ENCODE data around the gene RABAC1.
"Not testable (repeated sequence)": the region's sequence is repeated elsewhere in the genome, so short reads cannot be mapped to it uniquely, and the experiment has no call there.

The RABAC1 gene

GRCh38 chr19:41957161-41957837 lies 1.8 kb downstream of the RABAC1 start:
- Histone ChIP-seq H3K27ac (ENCODE audit: low read depth, low read length) (no peak overlapping the region), H3K4me1 (ENCODE audit: control insufficient read depth, insufficient read depth, low read length) (peaks cover 2% of the 10 kb centered on the region), H3K36me3 (ENCODE audit: control insufficient read depth, insufficient read depth, low read length) (peaks cover 2% of the 10 kb centered on the region), H3K4me3 (ENCODE audit: low read length) (peak overlapping the region; percentile 52), H3K9ac (ENCODE audit: low read length) (peak overlapping the region; percentile 47), H3K27me3 (ENCODE audit: control insufficient read depth, insufficient read depth, low read length) (no peaks in the 10 kb centered on the region)

GRCh38 chr19:41956621-41957020 lies 2.5 kb downstream of the RABAC1 start:
- peak overlapping the region; percentile 47 for H3K9ac ChIP-seq (ENCODE audit: low read length)

GRCh38 chr19:41955521-41955920 lies 3.6 kb downstream of the RABAC1 start:
- no peaks in the 10 kb centered on the region for H3K27me3 ChIP-seq (ENCODE audit: control insufficient read depth, insufficient read depth, low read length)
- no peak overlapping the region for H3K9ac ChIP-seq (ENCODE audit: low read length)
- no peak overlapping the region for H3K4me3 ChIP-seq (ENCODE audit: low read length)
- no peak overlapping the region for H3K27ac ChIP-seq (ENCODE audit: low read depth, low read length)
- peaks cover 2% of the 10 kb centered on the region for H3K36me3 ChIP-seq (ENCODE audit: control insufficient read depth, insufficient read depth, low read length)
- peaks cover 2% of the 10 kb centered on the region for H3K4me1 ChIP-seq (ENCODE audit: control insufficient read depth, insufficient read depth, low read length)

More at GRCh38 chr19:41956621-41957020, 2.5 kb downstream of the RABAC1 start:
- Histone ChIP-seq H3K4me3 (ENCODE audit: low read length) (peak overlapping the region; percentile 52), H3K36me3 (ENCODE audit: control insufficient read depth, insufficient read depth, low read length) (peaks cover 2% of the 10 kb centered on the region), H3K27me3 (ENCODE audit: control insufficient read depth, insufficient read depth, low read length) (no peaks in the 10 kb centered on the region), H3K4me1 (ENCODE audit: control insufficient read depth, insufficient read depth, low read length) (peaks cover 2% of the 10 kb centered on the region), H3K27ac (ENCODE audit: low read depth, low read length) (no peak overlapping the region)

- no peak overlapping the region for H3K27ac ChIP-seq (ENCODE audit: low read depth, low read length)
- H3K4me1 ChIP-seq (ENCODE audit: control insufficient read depth, insufficient read depth, low read length), result no peaks in the 10 kb centered on the region
- H3K27me3 ChIP-seq (ENCODE audit: control insufficient read depth, insufficient read depth, low read length), result no peaks in the 10 kb centered on the region
- H3K9ac ChIP-seq (ENCODE audit: low read length), result no peak overlapping the region
- H3K4me3 ChIP-seq (ENCODE audit: low read length), result no peak overlapping the region
- no peaks in the 10 kb centered on the region for H3K36me3 ChIP-seq (ENCODE audit: control insufficient read depth, insufficient read depth, low read length)
Measured at GRCh38 chr19:41951686-41952172, 7.4 kb downstream of the RABAC1 start.

- Histone ChIP-seq H3K4me3 (ENCODE audit: low read length) (no peak overlapping the region), H3K36me3 (ENCODE audit: control insufficient read depth, insufficient read depth, low read length) (no peaks in the 10 kb centered on the region), H3K4me1 (ENCODE audit: control insufficient read depth, insufficient read depth, low read length) (no peaks in the 10 kb centered on the region), H3K27ac (ENCODE audit: low read depth, low read length) (no peak overlapping the region), H3K27me3 (ENCODE audit: control insufficient read depth, insufficient read depth, low read length) (no peaks in the 10 kb centered on the region), H3K9ac (ENCODE audit: low read length) (no peak overlapping the region)
Measured at GRCh38 chr19:41947091-41947490, 12.0 kb downstream of the RABAC1 start.

GRCh38 chr19:41945135-41945766 lies 13.9 kb downstream of the RABAC1 start:
- no peaks in the 10 kb centered on the region for H3K36me3 ChIP-seq (ENCODE audit: control insufficient read depth, insufficient read depth, low read length)
- no peak overlapping the region for H3K9ac ChIP-seq (ENCODE audit: low read length)

GRCh38 chr19:41944336-41944735 lies 14.8 kb downstream of the RABAC1 start:
- Histone ChIP-seq H3K27ac (ENCODE audit: low read depth, low read length) (no peak overlapping the region), H3K36me3 (ENCODE audit: control insufficient read depth, insufficient read depth, low read length) (no peaks in the 10 kb centered on the region), H3K4me1 (ENCODE audit: control insufficient read depth, insufficient read depth, low read length) (no peaks in the 10 kb centered on the region), H3K4me3 (ENCODE audit: low read length) (no peak overlapping the region), H3K27me3 (ENCODE audit: control insufficient read depth, insufficient read depth, low read length) (peaks cover 6% of the 10 kb centered on the region), H3K9ac (ENCODE audit: low read length) (no peak overlapping the region)

More at GRCh38 chr19:41945135-41945766, 13.9 kb downstream of the RABAC1 start:
- no peak overlapping the region for H3K27ac ChIP-seq (ENCODE audit: low read depth, low read length)
- H3K27me3 ChIP-seq (ENCODE audit: control insufficient read depth, insufficient read depth, low read length), result peaks cover 6% of the 10 kb centered on the region
- H3K4me1 ChIP-seq (ENCODE audit: control insufficient read depth, insufficient read depth, low read length), result no peaks in the 10 kb centered on the region
- H3K4me3 ChIP-seq (ENCODE audit: low read length), result no peak overlapping the region

GRCh38 chr19:41941410-41942202 lies 17.5 kb downstream of the RABAC1 start:
- Histone ChIP-seq H3K4me3 (ENCODE audit: low read length) (peak overlapping the region; percentile 70), H3K27me3 (ENCODE audit: control insufficient read depth, insufficient read depth, low read length) (peaks cover 6% of the 10 kb centered on the region), H3K9ac (ENCODE audit: low read length) (no peak overlapping the region), H3K27ac (ENCODE audit: low read depth, low read length) (no peak overlapping the region), H3K36me3 (ENCODE audit: control insufficient read depth, insufficient read depth, low read length) (no peaks in the 10 kb centered on the region), H3K4me1 (ENCODE audit: control insufficient read depth, insufficient read depth, low read length) (no peaks in the 10 kb centered on the region)

GRCh38 chr19:41940731-41941409 lies 18.3 kb downstream of the RABAC1 start:
- H3K27ac ChIP-seq (ENCODE audit: low read depth, low read length), result no peak overlapping the region

GRCh38 chr19:41939861-41940730 lies 19.0 kb downstream of the RABAC1 start:
- H3K4me1 ChIP-seq (ENCODE audit: control insufficient read depth, insufficient read depth, low read length), result no peaks in the 10 kb centered on the region
- H3K36me3 ChIP-seq (ENCODE audit: control insufficient read depth, insufficient read depth, low read length), result no peaks in the 10 kb centered on the region
- peak overlapping the region; percentile 70 for H3K4me3 ChIP-seq (ENCODE audit: low read length)
- no peak overlapping the region for H3K9ac ChIP-seq (ENCODE audit: low read length)
- H3K27ac ChIP-seq (ENCODE audit: low read depth, low read length), result no peak overlapping the region
- peaks cover 6% of the 10 kb centered on the region for H3K27me3 ChIP-seq (ENCODE audit: control insufficient read depth, insufficient read depth, low read length)

More at GRCh38 chr19:41940731-41941409, 18.3 kb downstream of the RABAC1 start:
- peaks cover 6% of the 10 kb centered on the region for H3K27me3 ChIP-seq (ENCODE audit: control insufficient read depth, insufficient read depth, low read length)
- peak overlapping the region; percentile 70 for H3K4me3 ChIP-seq (ENCODE audit: low read length)
- H3K9ac ChIP-seq (ENCODE audit: low read length), result no peak overlapping the region
- no peaks in the 10 kb centered on the region for H3K4me1 ChIP-seq (ENCODE audit: control insufficient read depth, insufficient read depth, low read length)
- H3K36me3 ChIP-seq (ENCODE audit: control insufficient read depth, insufficient read depth, low read length), result no peaks in the 10 kb centered on the region

GRCh38 chr19:41939209-41939608 lies 19.9 kb downstream of the RABAC1 start:
- H3K4me1 ChIP-seq (ENCODE audit: control insufficient read depth, insufficient read depth, low read length); H3K9ac ChIP-seq (ENCODE audit: low read length); H3K4me3 ChIP-seq (ENCODE audit: low read length); H3K36me3 ChIP-seq (ENCODE audit: control insufficient read depth, insufficient read depth, low read length); H3K27me3 ChIP-seq (ENCODE audit: control insufficient read depth, insufficient read depth, low read length); H3K27ac ChIP-seq (ENCODE audit: low read depth, low read length): not testable (repeated sequence)

All from rectal smooth muscle tissue (tissue), 1 donor.